Measurements from ENCODE around the gene PALM. TPM values are rescaled to one million over a fixed set of nuclear protein-coding genes. Genes with fewer than 3 reads are reported as not detected.

The PALM gene
- total and polyA plus RNA-seq, 10 of the 15 experiments (the other 5 are each of a cell fraction or from before 2014, with no cell fraction given): 0.09 to 0.95 (median 0.23) TPM; not detected in 2

DNA sequence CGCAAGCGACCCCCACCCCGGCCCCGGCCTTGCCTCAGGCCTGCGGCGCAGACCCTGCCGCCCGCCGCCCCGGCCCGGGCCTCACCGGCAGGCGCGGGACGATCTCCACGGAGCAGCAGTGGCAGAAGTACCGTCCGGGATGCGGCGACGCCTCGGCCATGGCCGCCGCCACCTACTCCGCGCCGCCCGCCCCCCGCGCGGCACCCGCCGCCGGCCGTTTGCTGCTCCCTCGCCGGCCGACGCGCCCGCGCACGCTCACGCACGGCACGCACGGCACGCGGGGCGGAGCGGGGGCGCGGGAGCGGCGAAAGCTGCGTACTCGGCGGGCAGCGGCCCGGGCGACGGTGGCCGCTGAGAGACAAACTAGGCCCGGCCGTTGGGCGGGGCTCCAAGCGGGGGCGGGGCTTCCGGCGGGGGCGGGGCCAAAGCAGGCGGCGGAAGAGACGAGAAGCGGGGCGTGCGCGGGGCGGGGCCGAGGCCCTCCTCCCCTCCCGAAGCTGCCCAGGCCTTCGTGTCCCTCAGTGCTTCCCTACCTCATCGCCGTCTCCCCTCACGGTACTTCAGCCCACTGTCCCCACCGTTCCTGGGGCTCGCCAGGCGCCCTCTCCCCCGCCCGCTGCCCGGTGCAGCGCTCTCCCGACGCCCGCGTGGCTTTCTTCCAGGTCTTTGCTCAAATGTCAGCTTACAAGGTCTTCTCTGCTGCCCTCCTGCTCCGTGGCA lies 45.6 kb upstream of the PALM start, which contains the start of gene RNF126 (continued):
- TF ChIP-seq EP300 (IDR thresholded peaks at IDR 0.05; ENCODE audit: borderline replicate concordance in 1 of 2, control insufficient read depth in 1 of 2, low read depth in 2 of 2, low read length in 2 of 2) (no peak), KLF5 (IDR thresholded peaks at IDR 0.05; ENCODE audit: partially characterized antibody) (no peak), ZZZ3 (IDR thresholded peaks at IDR 0.05; ENCODE audit: control insufficient read depth, insufficient read length, low read depth) (no peak), HDGF (IDR thresholded peaks at IDR 0.05) (peak; percentile 74; the same call in 1 of the 2 replicates), SP1 (IDR thresholded peaks at IDR 0.05; ENCODE audit: low read depth, low read length) (peak; percentile 50), DPF2 (IDR thresholded peaks at IDR 0.05) (peak; percentile 35; the same call in 1 of the 2 replicates), RFX5 (IDR thresholded peaks at IDR 0.05; ENCODE audit: low read depth, low read length) (no peak), CREB1 (IDR thresholded peaks at IDR 0.05; ENCODE audit: low read depth) (no peak; the same call in 1 of the 2 replicates), BACH1 (IDR thresholded peaks at IDR 0.05; ENCODE audit: borderline replicate concordance) (peak; percentile 74), TAF1 (IDR thresholded peaks at IDR 0.05; ENCODE audit: borderline replicate concordance, low read depth, low read length) (peak; percentile 63; the same call in 1 of the 2 replicates), PAX8 (IDR thresholded peaks at IDR 0.05) (no peak), MXI1 (IDR thresholded peaks at IDR 0.05; ENCODE audit: low read depth, low read length) (no peak), TCF3 (IDR thresholded peaks at IDR 0.05; ENCODE audit: borderline replicate concordance, insufficient read depth, low read depth, low read length) (0 out of 2 replicates have a peak, but pooled peaks have one; percentile 23), PML (IDR thresholded peaks at IDR 0.05; ENCODE audit: low read length) (no peak), NR2F1 (conservative IDR thresholded peaks at IDR 0.05) (no peak), KDM1A (IDR thresholded peaks at IDR 0.05; ENCODE audit: borderline replicate concordance) (no peak), MYB (IDR thresholded peaks at IDR 0.05; ENCODE audit: borderline replicate concordance, low read depth, low read length) (no peak), ZNF384 (IDR thresholded peaks at IDR 0.05; ENCODE audit: borderline replicate concordance, low read depth, low read length) (no peak), FOXM1 (IDR thresholded peaks at IDR 0.05; ENCODE audit: low read depth, low read length) (no peak), MTA2 (IDR thresholded peaks at IDR 0.05; ENCODE audit: low read depth) (no peak), HSF1 (IDR thresholded peaks at IDR 0.05; ENCODE audit: low read depth, low read length) (no peak), IKZF1 (conservative IDR thresholded peaks at IDR 0.05) (peak; percentile 53), NBN (IDR thresholded peaks at IDR 0.05) (no peak), RUNX3 (IDR thresholded peaks at IDR 0.05; ENCODE audit: low read length) (no peak), PAX5 (IDR thresholded peaks at IDR 0.05; ENCODE audit: borderline replicate concordance, low read depth, low read length) (0 out of 2 replicates have a peak, but pooled peaks have one; percentile 27), CBX3 (IDR thresholded peaks at IDR 0.05; ENCODE audit: borderline replicate concordance, low read depth) (no peak)
- TF ChIP-seq, protein P1, sequence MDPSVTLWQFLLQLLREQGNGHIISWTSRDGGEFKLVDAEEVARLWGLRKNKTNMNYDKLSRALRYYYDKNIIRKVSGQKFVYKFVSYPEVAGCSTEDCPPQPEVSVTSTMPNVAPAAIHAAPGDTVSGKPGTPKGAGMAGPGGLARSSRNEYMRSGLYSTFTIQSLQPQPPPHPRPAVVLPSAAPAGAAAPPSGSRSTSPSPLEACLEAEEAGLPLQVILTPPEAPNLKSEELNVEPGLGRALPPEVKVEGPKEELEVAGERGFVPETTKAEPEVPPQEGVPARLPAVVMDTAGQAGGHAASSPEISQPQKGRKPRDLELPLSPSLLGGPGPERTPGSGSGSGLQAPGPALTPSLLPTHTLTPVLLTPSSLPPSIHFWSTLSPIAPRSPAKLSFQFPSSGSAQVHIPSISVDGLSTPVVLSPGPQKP (IDR thresholded peaks at IDR 0.05; ENCODE audit: low read depth, low read length): no peak; the same call in 1 of the 2 replicates
- TF ChIP-seq, protein P2, sequence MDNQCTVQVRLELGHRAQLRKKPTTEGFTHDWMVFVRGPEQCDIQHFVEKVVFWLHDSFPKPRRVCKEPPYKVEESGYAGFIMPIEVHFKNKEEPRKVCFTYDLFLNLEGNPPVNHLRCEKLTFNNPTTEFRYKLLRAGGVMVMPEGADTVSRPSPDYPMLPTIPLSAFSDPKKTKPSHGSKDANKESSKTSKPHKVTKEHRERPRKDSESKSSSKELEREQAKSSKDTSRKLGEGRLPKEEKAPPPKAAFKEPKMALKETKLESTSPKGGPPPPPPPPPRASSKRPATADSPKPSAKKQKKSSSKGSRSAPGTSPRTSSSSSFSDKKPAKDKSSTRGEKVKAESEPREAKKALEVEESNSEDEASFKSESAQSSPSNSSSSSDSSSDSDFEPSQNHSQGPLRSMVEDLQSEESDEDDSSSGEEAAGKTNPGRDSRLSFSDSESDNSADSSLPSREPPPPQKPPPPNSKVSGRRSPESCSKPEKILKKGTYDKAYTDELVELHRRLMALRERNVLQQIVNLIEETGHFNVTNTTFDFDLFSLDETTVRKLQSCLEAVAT (IDR thresholded peaks at IDR 0.05): no peak
- TF ChIP-seq, protein P3, sequence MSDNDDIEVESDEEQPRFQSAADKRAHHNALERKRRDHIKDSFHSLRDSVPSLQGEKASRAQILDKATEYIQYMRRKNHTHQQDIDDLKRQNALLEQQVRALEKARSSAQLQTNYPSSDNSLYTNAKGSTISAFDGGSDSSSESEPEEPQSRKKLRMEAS (IDR thresholded peaks at IDR 0.05; ENCODE audit: low read depth, low read length): peak; percentile 40; the same call in 1 of the 2 replicates
